Heart left ventricle (tissue), 16 donors: ENCODE data around the gene KRTAP10-8. TPM values are rescaled to one million over a fixed set of nuclear protein-coding genes. Genes with fewer than 3 reads are reported as not detected.
"Not testable (repeated sequence)": the region's sequence is repeated elsewhere in the genome, so short reads cannot be mapped to it uniquely, and the experiment has no call there.

Experiments used
- ATAC-seq, 4 donors: fragments of 200-7000 bp; cut with Tn5 transposase; one replicate each; pipeline ENCODE4 v1.9.1; 2020 to 2022; ENCODE audit warnings: moderate library complexity in 4 of 4, mild to moderate bottlenecking in 3 of 4, moderate number of reproducible peaks in 1 of 4
- DNase-seq, 5 donors: peaks; one replicate each; pipeline ENCODE4 v3.0.0-alpha.2; 2020
- H3K27ac ChIP-seq, 12 donors: fragments of 200-600 bp; sonication (generic) in 4 of 12; one replicate each; pipeline versions ENCODE4 v1.5.0 to v1.8.0; 2016 to 2022; ENCODE audit warnings: mild to moderate bottlenecking in 2 of 12
- H3K27me3 ChIP-seq, 9 donors: fragments of 200-600 bp; sonication (generic) in 2 of 9; one replicate each; pipeline versions ENCODE4 v1.5.1 to v1.8.0; 2016 to 2022; ENCODE audit warnings: mild to moderate bottlenecking in 3 of 9
- H3K36me3 ChIP-seq, 9 donors: fragments of 200-600 bp; sonication (generic) in 2 of 9; one replicate each; pipeline versions ENCODE4 v1.5.0 to v1.8.0; 2018 to 2022; ENCODE audit warnings: mild to moderate bottlenecking in 2 of 9
- H3K4me1 ChIP-seq, 12 donors: fragments of 200-600 bp; sonication (generic) in 4 of 12; one replicate each; pipeline versions ENCODE4 v1.5.0 to v1.8.0; 2016 to 2022; ENCODE audit warnings: mild to moderate bottlenecking in 3 of 12
- H3K4me3 ChIP-seq, 12 donors: fragments of 200-600 bp; sonication (generic) in 4 of 12; one replicate each; pipeline versions ENCODE4 v1.5.0 to v1.8.0; 2017 to 2022; ENCODE audit warnings: mild to moderate bottlenecking in 9 of 12, moderate library complexity in 4 of 12
- H3K9me3 ChIP-seq, 12 donors: fragments of 200-600 bp; sonication (generic) in 4 of 12; one replicate each; pipeline versions ENCODE4 v1.5.0 to v1.8.0; 2016 to 2022; ENCODE audit warnings: mild to moderate bottlenecking in 1 of 12
- CTCF ChIP-seq, 12 donors: fragments of 200-600 bp; sonication (generic) in 4 of 12; IDR thresholded peaks; one replicate each; pipeline versions ENCODE4 v1.5.0 to v1.8.0; 2018 to 2022; ENCODE audit warnings: antibody characterized with exemption in 12 of 12, mild to moderate bottlenecking in 5 of 12
- POLR2A ChIP-seq, 2 donors: fragments of 450-650 bp; IDR thresholded peaks; one replicate each; pipeline ENCODE4 v1.6.1; 2017; ENCODE audit warnings: antibody characterized with exemption in 2 of 2, mild to moderate bottlenecking in 2 of 2, moderate library complexity in 2 of 2
- WGBS, 4 donors: extraction: QIAGEN DNeasy Blood & Tissue Kit in 2 of 4; methylation state at CpG; one replicate each; pipeline versions ENCODE4 v1.1.5 to v1.1.7; 2013 to 2018; 5-methylcytosine and 5-hydroxymethylcytosine counted together
- intact Hi-C, 10 donors: fragments of 100-400 bp; cut with DNase I; formaldehyde crosslinking; loops; one replicate each; pipeline versions ENCODE4 v1.11.1 to v1.14.2; 2022
- polyA plus RNA-seq, 2 donors: library from polyadenylated mRNA; stranded (reverse); fragments of 200-250 nt; gene quantifications; one replicate each; pipeline ENCODE4 v1.2.3, GENCODE V29; 2013
- total RNA-seq, 9 donors: library from RNA; depleted of rRNA in 2 of 9; stranded (reverse); fragments of >200 nt in 2 of 9; fragmentation: NEBNext Ultra II Directional in 3 of 9; extraction: Animal tissue kit (Norgen Biotek cat#: 25700) in 3 of 9; gene quantifications; one replicate each; pipeline versions ENCODE4 v1.1.0 to v1.2.4, GENCODE V29; 2016 to 2023
- donor health status: ischemic (EF 13 %, LVEDD 7.1; RV severe dilation, severe dysfunction).
- donor health status: healthy with polysubstance abuse.
- donor health status: DM: no; HTN: yes; CAD: no.
- donor health status: DM: no; HTN: no; CAD: no.
- donor health status: ischemic (EF 25% LVEDD 6.9; RV normal size, moderate dysfunction).
- donor health status: ischemic (EF 25% LVEDD 5.7; RV mildly dilated, moderate dysfunction).
- donor health status: healthy.
- donor health status: DM: yes; HTN: yes; CAD: no.
- donor health status: ischemic (EF 35%, LVEDD 5.7; RV mildly dilated, moderate dysfunction).
- donor health status: nonischemic (EF 11% LVEDD 7.7; RV severe dilation, severe dysfunction).
- donor health status: DM: yes; HTN: yes; CAD: no.
- donor health status: PGD.
- donor health status: ischemic (EF 29% LVEDD 5.4; RV normal size, mild dysfunction).
- donor health status: nonischemic (EF 23%, LVEDD 6.1; RV moderate dilation, normal function).

Gene KRTAP10-8
- total and polyA plus RNA-seq, 11 donors: not detected

- Histone ChIP-seq H3K27me3 (peaks cover 0 to 19% (median 0%) of the 10 kb centered on the region in 9 donors), H3K36me3 (no peaks in the 10 kb centered on the region), H3K27ac (no peak overlapping the region), H3K4me3 (no peak overlapping the region), H3K9me3 (peaks cover 0 to 42% (median 13%) of the 10 kb centered on the region in 12 donors), H3K4me1 (peaks cover 0 to 24% (median 0%) of the 10 kb centered on the region in 12 donors)
- intact Hi-C loops: loop anchor here in 1 of 10 donors (5.0 to 10.0 kb wide), 2 partner anchors 91 to 119 kb away; partner anchors contain the start of gene TSPEAR
- no peak for DNase-seq
- TF ChIP-seq POLR2A (IDR thresholded peaks at IDR 0.05) (no peak), CTCF (IDR thresholded peaks at IDR 0.05) (no peak)
- no peak for ATAC-seq
Measured at GRCh38 chr21:44623575-44623974, 11.7 kb downstream of the KRTAP10-8 start.

- ATAC-seq (peak in 3 of 4 donors; percentile 42 to 68 (median 50)), DNase-seq (no peak)
- Histone ChIP-seq H3K4me1 (peaks cover 0 to 29% (median 0%) of the 10 kb centered on the region in 12 donors), H3K36me3 (no peaks in the 10 kb centered on the region), H3K27ac (peak overlapping the region in 1 of 12 donors; percentile 44), H3K27me3 (peaks cover 0 to 26% (median 0%) of the 10 kb centered on the region in 9 donors), H3K4me3 (no peak overlapping the region), H3K9me3 (peaks cover 0 to 35% (median 16%) of the 10 kb centered on the region in 12 donors)
- intact Hi-C loops: loop anchor here in 1 of 10 donors (10.0 kb wide), 1 partner anchor 89 kb away; the partner anchor contains the start of gene TSPEAR
- TF ChIP-seq CTCF (IDR thresholded peaks at IDR 0.05): no peak
- TF ChIP-seq POLR2A (IDR thresholded peaks at IDR 0.05): no peak
- WGBS, 4 donors: 64 to 77% (median 71%) methylated on average over 7 of the region's 7 CpGs
Measured at GRCh38 chr21:44625756-44626155, 13.9 kb downstream of the KRTAP10-8 start.

- H3K4me3 ChIP-seq: no peak overlapping the region
- DNase-seq (peak in 1 of 5 donors; percentile 58), ATAC-seq (peak in 2 of 4 donors; percentile 20 to 26)
- TF ChIP-seq POLR2A (IDR thresholded peaks at IDR 0.05) (no peak), CTCF (IDR thresholded peaks at IDR 0.05) (no peak)
- H3K4me1 ChIP-seq: peaks cover 0 to 29% (median 0%) of the 10 kb centered on the region in 12 donors
- H3K27ac ChIP-seq: peak overlapping the region in 1 of 12 donors; percentile 52
- peaks cover 0 to 26% (median 0%) of the 10 kb centered on the region in 9 donors for H3K27me3 ChIP-seq
- WGBS, 4 donors: 71 to 80% (median 72%) methylated on average over 10 of the region's 10 CpGs
- peaks cover 0 to 40% (median 21%) of the 10 kb centered on the region in 12 donors for H3K9me3 ChIP-seq
- H3K36me3 ChIP-seq: no peaks in the 10 kb centered on the region
- intact Hi-C loops: loop anchor here in 1 of 10 donors (10.0 kb wide), 1 partner anchor 89 kb away; the partner anchor contains the start of gene TSPEAR
Measured at GRCh38 chr21:44626262-44626661, 14.4 kb downstream of the KRTAP10-8 start.

- ATAC-seq: peak in 1 of 4 donors; percentile 8
Measured at GRCh38 chr21:44626673-44627143, 14.8 kb downstream of the KRTAP10-8 start, which contains the start of gene KRTAP10-9. TSS of gene KRTAP10-9 (plus strand) at chr21:44627093. CDS start at chr21:44627172, 79 bp downstream.

GRCh38 chr21:44627181-44627822 is 15.4 kb downstream of the KRTAP10-8 start:
- DNase-seq: peak in 1 of 5 donors; percentile 49
- H3K27me3 ChIP-seq: peaks cover 0 to 26% (median 0%) of the 10 kb centered on the region in 9 donors
- H3K9me3 ChIP-seq: peaks cover 0 to 48% (median 30%) of the 10 kb centered on the region in 12 donors
- H3K27ac ChIP-seq, H3K36me3 ChIP-seq, ATAC-seq, H3K4me3 ChIP-seq: not testable (repeated sequence)
- intact Hi-C loops: loop anchor here in 1 of 10 donors (10.0 kb wide), 1 partner anchor 87 kb away; the partner anchor contains the start of gene TSPEAR
- 76 to 84% (median 80%) methylated on average over 14 to 18 of the region's 20 CpGs for WGBS, 4 donors
- H3K4me1 ChIP-seq: peaks cover 0 to 29% (median 0%) of the 10 kb centered on the region in 12 donors

More at GRCh38 chr21:44626673-44627143, 14.8 kb downstream of the KRTAP10-8 start, which contains the start of gene KRTAP10-9:
- Histone ChIP-seq H3K27ac (peak within 1 kb of the TSS in 1 of 12 donors; percentile 52), H3K4me3 (no peak within 1 kb of the TSS), H3K27me3 (peaks cover 0 to 26% (median 0%) of the 10 kb centered on the region in 9 donors), H3K4me1 (peaks cover 0 to 29% (median 0%) of the 10 kb centered on the region in 12 donors), H3K36me3 (no peaks in the 10 kb centered on the region), H3K9me3 (peaks cover 0 to 45% (median 26%) of the 10 kb centered on the region in 12 donors)
- 51 to 62% (median 57%) methylated on average over 6 to 7 of the region's 7 CpGs for whole genome bisulfite sequencing, 4 donors
- no peak for DNase-seq
- intact Hi-C loops: loop anchor here in 1 of 10 donors (10.0 kb wide), 1 partner anchor 88 kb away; the partner anchor contains the start of gene TSPEAR
- no peak for TF ChIP-seq POLR2A (IDR thresholded peaks at IDR 0.05)
- no peak for TF ChIP-seq CTCF (IDR thresholded peaks at IDR 0.05)

- H3K27ac ChIP-seq, H3K36me3 ChIP-seq, H3K4me3 ChIP-seq: not testable (repeated sequence)
- ATAC-seq (peak in 1 of 4 donors; percentile 20), DNase-seq (peak in 1 of 5 donors; percentile 55)
- H3K27me3 ChIP-seq: peaks cover 0 to 26% (median 0%) of the 10 kb centered on the region in 9 donors
- peaks cover 0 to 48% (median 33%) of the 10 kb centered on the region in 12 donors for H3K9me3 ChIP-seq
- 51 to 72% (median 54%) methylated on average over 11 to 15 of the region's 15 CpGs for WGBS, 4 donors
- intact Hi-C loops: loop anchor here in 1 of 10 donors (10.0 kb wide), 1 partner anchor 87 kb away; the partner anchor contains the start of gene TSPEAR
- peaks cover 0 to 29% (median 0%) of the 10 kb centered on the region in 12 donors for H3K4me1 ChIP-seq
Measured at GRCh38 chr21:44627831-44628233, 16.0 kb downstream of the KRTAP10-8 start.
